BE2C (cell line): ENCODE measurements around the gene PLEKHA1.

Experiments
- DNase-seq: peaks from one replicate; pipeline ENCODE4 v3.0.0-alpha.2; 2020
- H3K27me3 ChIP-seq: fragments of 250-450 bp; sonication (Bioruptor Pico); 2 replicates; pipeline ENCODE4 v1.5.1; 2020; ENCODE audit warnings: mild to moderate bottlenecking
- H3K36me3 ChIP-seq: fragments of 250-450 bp; sonication (Bioruptor Pico); 2 replicates; pipeline ENCODE4 v1.5.1; 2020; ENCODE audit warnings: mild to moderate bottlenecking
- H3K4me1 ChIP-seq: fragments of 250-450 bp; sonication (Bioruptor Pico); 2 replicates; pipeline ENCODE4 v1.5.1; 2020
- H3K4me3 ChIP-seq: 2 replicates; pipeline ENCODE4 v1.5.1; 2011; ENCODE audit warnings: low read depth, low read length
- H3K9me3 ChIP-seq: fragments of 250-450 bp; sonication (Bioruptor Pico); 2 replicates; pipeline ENCODE4 v1.5.1; 2020
- CTCF ChIP-seq: IDR thresholded peaks from 2 replicates; pipeline ENCODE4 v1.5.1; 2012; ENCODE audit warnings: mild to moderate bottlenecking, low read depth, low read length

The PLEKHA1 gene

GRCh38 chr10:122343936-122344335, 30.6 kb upstream of the PLEKHA1 start:
- H3K9me3 ChIP-seq = no peaks in the 10 kb centered on the region
- H3K27me3 ChIP-seq = no peaks in the 10 kb centered on the region
- H3K4me1 ChIP-seq = no peaks in the 10 kb centered on the region
- no peaks in the 10 kb centered on the region for H3K36me3 ChIP-seq
- TF ChIP-seq CTCF = no peak
- DNase-seq = no peak
- no peak overlapping the region for H3K4me3 ChIP-seq

- DNase-seq = no peak
- H3K9me3 ChIP-seq = no peaks in the 10 kb centered on the region
- TF ChIP-seq CTCF = no peak
- no peaks in the 10 kb centered on the region for H3K36me3 ChIP-seq
- H3K27me3 ChIP-seq = no peaks in the 10 kb centered on the region
- H3K4me3 ChIP-seq = no peak overlapping the region
- no peaks in the 10 kb centered on the region for H3K4me1 ChIP-seq
These were observed 29.7 kb upstream of the PLEKHA1 start for GRCh38 chr10:122344741-122345258.

- Histone ChIP-seq H3K4me1 (no peaks in the 10 kb centered on the region), H3K4me3 (no peak overlapping the region), H3K9me3 (no peaks in the 10 kb centered on the region), H3K27me3 (no peaks in the 10 kb centered on the region), H3K36me3 (no peaks in the 10 kb centered on the region)
- no peak for DNase-seq
- TF ChIP-seq CTCF = no peak
These were observed 28.1 kb upstream of the PLEKHA1 start for GRCh38 chr10:122346326-122346950.

GRCh38 chr10:122347170-122347841, 27.2 kb upstream of the PLEKHA1 start:
- Histone ChIP-seq H3K9me3 (no peaks in the 10 kb centered on the region), H3K27me3 (no peaks in the 10 kb centered on the region), H3K4me3 (no peak overlapping the region), H3K36me3 (no peaks in the 10 kb centered on the region), H3K4me1 (no peaks in the 10 kb centered on the region)
- no peak for DNase-seq
- no peak for TF ChIP-seq CTCF

GRCh38 chr10:122348512-122348911, 26.0 kb upstream of the PLEKHA1 start:
- Histone ChIP-seq H3K27me3 (no peaks in the 10 kb centered on the region), H3K36me3 (no peaks in the 10 kb centered on the region), H3K4me1 (no peaks in the 10 kb centered on the region), H3K9me3 (no peaks in the 10 kb centered on the region), H3K4me3 (no peak overlapping the region)
- TF ChIP-seq CTCF = no peak
- DNase-seq = no peak

- TF ChIP-seq CTCF = no peak
- Histone ChIP-seq H3K4me1 (no peaks in the 10 kb centered on the region), H3K27me3 (no peaks in the 10 kb centered on the region), H3K36me3 (no peaks in the 10 kb centered on the region), H3K9me3 (no peaks in the 10 kb centered on the region), H3K4me3 (no peak overlapping the region)
- no peak for DNase-seq
These were observed 25.6 kb upstream of the PLEKHA1 start for GRCh38 chr10:122348935-122349361.
